A549 (cell line): Measurements from ENCODE around the gene IL2RA. TPM values are rescaled to one million over a fixed set of nuclear protein-coding genes. Genes with fewer than 3 reads are reported as not detected.

Source experiments
- ATAC-seq, 2 experiments: fragments of 200-7000 bp in 1 of 2; fragments of >200 bp in 1 of 2; cut with Nextera tagmentation in 1 of 2; cut with Tn5 transposase in 1 of 2; 3 replicates each; pipeline versions ENCODE4 v1.8.0 to v1.9.1; 2018 to 2020; ENCODE audit warnings: mild to moderate bottlenecking in 1 of 2, moderate library complexity in 1 of 2
- CTCF ChIA-PET: fragments of 300-600 bp; sonication (Branson Sonifier 250); formaldehyde crosslinking; extraction: SDS; loops from one replicate; lab custom pipeline; 2021; ENCODE audit warnings: antibody characterized with exemption, inconsistent platforms; lab: Yijun Ruan, JAX
- POLR2A ChIA-PET: fragments of 350-600 bp; formaldehyde crosslinking; extraction: SDS; loops from one replicate; lab custom pipeline; 2021; ENCODE audit warnings: antibody characterized with exemption, inconsistent platforms; lab: Yijun Ruan, JAX
- DNase-seq, 2 experiments: peaks; one replicate each; pipeline versions ENCODE4 v3.0.0 to v3.0.0-alpha.2; 2011 to 2016; ENCODE audit warnings: low read depth in 1 of 2, low spot score in 1 of 2
- FAIRE-seq: peaks from 2 replicates; lab custom pipeline; 2011; peaks lifted over from hg19 to GRCh38; lab: Jason Lieb, UNC
- H3K27ac ChIP-seq, 2 experiments: fragments of >200 bp; sonication (Bioruptor Twin); formaldehyde crosslinking; 3 replicates each; pipeline ENCODE4 v1.5.1; 2016 to 2017
- H3K4me1 ChIP-seq: fragments of >200 bp; sonication (Bioruptor Twin); formaldehyde crosslinking; 3 replicates; pipeline ENCODE4 v1.6.1; 2016
- H3K4me2 ChIP-seq: fragments of >200 bp; sonication (Bioruptor Twin); formaldehyde crosslinking; 3 replicates; pipeline ENCODE4 v1.6.1; 2016
- H3K4me3 ChIP-seq: fragments of >200 bp; sonication (Bioruptor Twin); formaldehyde crosslinking; 3 replicates; pipeline ENCODE4 v1.5.1; 2016
- H3K9me3 ChIP-seq: fragments of >200 bp; sonication (Bioruptor Twin); formaldehyde crosslinking; 3 replicates; pipeline ENCODE4 v1.6.1; 2016
- EHMT2 ChIP-seq: fragments of 200-600 bp; sonication (generic); IDR thresholded peaks from 2 replicates; pipeline ENCODE4 v1.6.1; 2016; ENCODE audit warnings: antibody characterized with exemption, low read depth, mild to moderate bottlenecking, moderate library complexity
- EP300 ChIP-seq, 2 experiments: fragments of >200 bp; sonication (Bioruptor Twin); formaldehyde crosslinking; IDR thresholded peaks; 2 replicates in 1 of 2; 3 replicates in 1 of 2; pipeline ENCODE4 v1.6.1; 2016 to 2017
- ESRRA ChIP-seq: fragments of 150-350 bp; IDR thresholded peaks from 2 replicates; pipeline ENCODE4 v1.6.1; 2014; ENCODE audit warnings: mild to moderate bottlenecking, low read length, borderline replicate concordance
- FOSL2 ChIP-seq, 2 experiments: fragments of 450-650 bp in 1 of 2; fragments of >200 bp in 1 of 2; sonication (Bioruptor Twin) in 1 of 2; formaldehyde crosslinking; IDR thresholded peaks; 2 replicates each; pipeline versions ENCODE4 v1.5.0 to v1.6.1; 2016 to 2020; ENCODE audit warnings: mild to moderate bottlenecking in 1 of 2, moderate library complexity in 1 of 2
- GATA3 ChIP-seq: IDR thresholded peaks from 2 replicates; pipeline ENCODE4 v1.6.1; 2012; ENCODE audit warnings: borderline replicate concordance
- HDAC2 ChIP-seq: fragments of 200-600 bp; sonication (generic); IDR thresholded peaks from 2 replicates; pipeline ENCODE4 v1.6.1; 2016
- KDM1A ChIP-seq: fragments of 200-600 bp; sonication (generic); IDR thresholded peaks from 2 replicates; pipeline ENCODE4 v1.6.1; 2016; ENCODE audit warnings: low read depth, mild to moderate bottlenecking
- MAFK ChIP-seq: fragments of 450-650 bp; IDR thresholded peaks from 2 replicates; pipeline ENCODE4 v1.6.1; 2014; ENCODE audit not compliant: partially characterized antibody
- MAZ ChIP-seq: fragments of 150-350 bp; IDR thresholded peaks from 2 replicates; pipeline ENCODE4 v1.6.1; 2014; ENCODE audit warnings: antibody characterized with exemption, low read depth, low read length, borderline replicate concordance
- NPAS2 ChIP-seq: fragments of 250-450 bp; sonication (Bioruptor Pico); IDR thresholded peaks from 2 replicates; pipeline ENCODE4 v1.8.0; 2022; ENCODE audit warnings: mild to moderate bottlenecking, moderate library complexity, borderline replicate concordance
- POLR2A ChIP-seq: IDR thresholded peaks from 2 replicates; pipeline ENCODE4 v1.6.1; 2012; ENCODE audit warnings: mild to moderate bottlenecking, low read length
- POLR2AphosphoS2 ChIP-seq: conservative IDR thresholded peaks from 2 replicates; pipeline ENCODE4 v1.6.1; 2012; ENCODE audit warnings: low read length, improper control_type of control experiment, inconsistent platforms
- ZFP36 ChIP-seq: fragments of 450-650 bp; IDR thresholded peaks from 2 replicates; pipeline ENCODE4 v1.6.1; 2014; ENCODE audit warnings: borderline replicate concordance; ENCODE audit not compliant: partially characterized antibody
- ZNF302 ChIP-seq: fragments of 250-450 bp; sonication (Bioruptor Pico); IDR thresholded peaks from 2 replicates; pipeline ENCODE4 v1.9.0; 2021; ENCODE audit warnings: inconsistent platforms, mild to moderate bottlenecking, moderate library complexity
- WGBS: methylation state at CpG from one replicate; pipeline ENCODE4 v1.1.6; 2017; ENCODE audit errors: missing lambda C conversion rate; 5-methylcytosine and 5-hydroxymethylcytosine counted together
- polyA plus RNA-seq, 4 experiments: library from polyadenylated mRNA; depleted of rRNA in 3 of 4; stranded (reverse); fragments of >200 nt; fragmentation: RNase III in 1 of 4; extraction: RNeasy Plus Mini Kit Qiagen cat#74134 plus additional on column Dnase treatment in 1 of 4; gene quantifications; 2 replicates in 3 of 4; 3 replicates in 1 of 4; pipeline ENCODE4 v1.2.3, GENCODE V29; 2011 to 2017
- TF ChIP-seq, protein P1 (sequence below): fragments of 150-350 bp; IDR thresholded peaks from 2 replicates; pipeline ENCODE4 v1.6.1; 2014; ENCODE audit warnings: low read depth, mild to moderate bottlenecking, low read length
- TF ChIP-seq, protein P2 (sequence below): fragments of 200-600 bp; sonication (generic); IDR thresholded peaks from 2 replicates; pipeline ENCODE4 v1.6.1; 2016; ENCODE audit warnings: antibody characterized with exemption, mild to moderate bottlenecking, moderate library complexity
- TF ChIP-seq, protein P3 (sequence below): fragments of >200 bp; sonication (Bioruptor Twin); formaldehyde crosslinking; IDR thresholded peaks from 3 replicates; pipeline ENCODE4 v1.6.1; 2016
- TF ChIP-seq, protein P4 (sequence below): fragments of 250-450 bp; sonication (Bioruptor Pico); IDR thresholded peaks from 2 replicates; pipeline ENCODE4 v1.5.0; 2021; ENCODE audit warnings: mild to moderate bottlenecking, moderate library complexity, borderline replicate concordance
- TF ChIP-seq, protein P5 (sequence below): fragments of >200 bp; sonication (Bioruptor Twin); formaldehyde crosslinking; IDR thresholded peaks from 3 replicates; pipeline ENCODE4 v1.5.1; 2016

Gene IL2RA
- polyA plus RNA-seq, 2 of the 4 experiments (the other 2 are of a cell fraction) = not detected

DNA sequence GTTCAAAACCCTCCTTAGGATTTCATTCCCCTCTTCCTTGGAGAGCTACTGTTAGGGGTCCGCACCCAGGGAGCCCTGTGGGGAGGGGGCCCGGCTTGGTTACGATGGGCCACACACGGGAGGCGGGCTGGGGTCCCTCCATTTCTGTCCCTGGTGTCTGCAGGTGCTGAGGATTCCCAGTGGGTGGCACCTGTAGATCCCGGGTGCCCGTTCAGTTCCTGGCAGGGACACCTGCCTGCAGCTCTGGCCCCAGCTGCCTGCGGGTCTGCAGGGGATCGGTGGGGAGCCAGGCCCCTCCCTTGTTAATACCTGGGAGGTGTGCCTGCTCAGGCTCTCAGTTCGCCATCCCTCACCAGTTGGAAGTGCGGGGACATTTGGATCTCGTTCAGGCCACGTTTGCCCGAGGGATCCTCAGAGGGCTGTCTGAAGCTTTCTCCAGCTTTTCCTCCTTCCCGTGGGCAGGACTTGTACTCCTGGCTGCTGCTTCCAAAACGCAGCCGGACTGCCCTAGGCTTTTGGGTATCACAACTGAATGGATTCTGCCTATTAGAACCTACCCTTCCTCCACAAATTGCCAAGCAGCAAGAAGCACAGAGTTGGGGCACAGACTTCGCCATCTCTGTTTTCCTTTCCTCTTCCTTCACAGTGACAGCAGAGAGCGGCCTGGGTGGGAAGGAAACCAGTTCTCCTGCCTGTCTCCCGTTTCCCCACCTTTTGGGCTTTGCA, 62.6 kb downstream of the IL2RA start:
- peak; percentile 59 to 60; a peak in 4 of 6 replicates for ATAC-seq
- peak overlapping the region; percentile 47 for H3K4me2 ChIP-seq

More for the DNA sequence above, 62.6 kb downstream of the IL2RA start:
- H3K4me1 ChIP-seq = no peaks in the 10 kb centered on the region
- no peak overlapping the region for H3K27ac ChIP-seq
- H3K4me3 ChIP-seq = no peak overlapping the region; the same call in 2 of the 3 replicates
- POLR2A ChIA-PET = no interaction called here
- no peak for TF ChIP-seq POLR2A
- no peak for TF ChIP-seq EP300 (IDR thresholded peaks at IDR 0.05)
- no peak for TF ChIP-seq KDM1A
- TF ChIP-seq, protein P1, sequence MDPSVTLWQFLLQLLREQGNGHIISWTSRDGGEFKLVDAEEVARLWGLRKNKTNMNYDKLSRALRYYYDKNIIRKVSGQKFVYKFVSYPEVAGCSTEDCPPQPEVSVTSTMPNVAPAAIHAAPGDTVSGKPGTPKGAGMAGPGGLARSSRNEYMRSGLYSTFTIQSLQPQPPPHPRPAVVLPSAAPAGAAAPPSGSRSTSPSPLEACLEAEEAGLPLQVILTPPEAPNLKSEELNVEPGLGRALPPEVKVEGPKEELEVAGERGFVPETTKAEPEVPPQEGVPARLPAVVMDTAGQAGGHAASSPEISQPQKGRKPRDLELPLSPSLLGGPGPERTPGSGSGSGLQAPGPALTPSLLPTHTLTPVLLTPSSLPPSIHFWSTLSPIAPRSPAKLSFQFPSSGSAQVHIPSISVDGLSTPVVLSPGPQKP = no peak
- TF ChIP-seq GATA3 = no peak
- no peak for TF ChIP-seq POLR2AphosphoS2
- TF ChIP-seq ZFP36 = no peak
- TF ChIP-seq MAZ = no peak
- TF ChIP-seq FOSL2 (IDR thresholded peaks at IDR 0.05) = no peak
- TF ChIP-seq FOSL2 (CRISPR knock-in tag; IDR thresholded peaks at IDR 0.05) = no peak
- TF ChIP-seq, protein P2, sequence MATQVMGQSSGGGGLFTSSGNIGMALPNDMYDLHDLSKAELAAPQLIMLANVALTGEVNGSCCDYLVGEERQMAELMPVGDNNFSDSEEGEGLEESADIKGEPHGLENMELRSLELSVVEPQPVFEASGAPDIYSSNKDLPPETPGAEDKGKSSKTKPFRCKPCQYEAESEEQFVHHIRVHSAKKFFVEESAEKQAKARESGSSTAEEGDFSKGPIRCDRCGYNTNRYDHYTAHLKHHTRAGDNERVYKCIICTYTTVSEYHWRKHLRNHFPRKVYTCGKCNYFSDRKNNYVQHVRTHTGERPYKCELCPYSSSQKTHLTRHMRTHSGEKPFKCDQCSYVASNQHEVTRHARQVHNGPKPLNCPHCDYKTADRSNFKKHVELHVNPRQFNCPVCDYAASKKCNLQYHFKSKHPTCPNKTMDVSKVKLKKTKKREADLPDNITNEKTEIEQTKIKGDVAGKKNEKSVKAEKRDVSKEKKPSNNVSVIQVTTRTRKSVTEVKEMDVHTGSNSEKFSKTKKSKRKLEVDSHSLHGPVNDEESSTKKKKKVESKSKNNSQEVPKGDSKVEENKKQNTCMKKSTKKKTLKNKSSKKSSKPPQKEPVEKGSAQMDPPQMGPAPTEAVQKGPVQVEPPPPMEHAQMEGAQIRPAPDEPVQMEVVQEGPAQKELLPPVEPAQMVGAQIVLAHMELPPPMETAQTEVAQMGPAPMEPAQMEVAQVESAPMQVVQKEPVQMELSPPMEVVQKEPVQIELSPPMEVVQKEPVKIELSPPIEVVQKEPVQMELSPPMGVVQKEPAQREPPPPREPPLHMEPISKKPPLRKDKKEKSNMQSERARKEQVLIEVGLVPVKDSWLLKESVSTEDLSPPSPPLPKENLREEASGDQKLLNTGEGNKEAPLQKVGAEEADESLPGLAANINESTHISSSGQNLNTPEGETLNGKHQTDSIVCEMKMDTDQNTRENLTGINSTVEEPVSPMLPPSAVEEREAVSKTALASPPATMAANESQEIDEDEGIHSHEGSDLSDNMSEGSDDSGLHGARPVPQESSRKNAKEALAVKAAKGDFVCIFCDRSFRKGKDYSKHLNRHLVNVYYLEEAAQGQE = no peak
- TF ChIP-seq ZNF302 = no peak
- TF ChIP-seq ESRRA = no peak
- TF ChIP-seq, protein P3, sequence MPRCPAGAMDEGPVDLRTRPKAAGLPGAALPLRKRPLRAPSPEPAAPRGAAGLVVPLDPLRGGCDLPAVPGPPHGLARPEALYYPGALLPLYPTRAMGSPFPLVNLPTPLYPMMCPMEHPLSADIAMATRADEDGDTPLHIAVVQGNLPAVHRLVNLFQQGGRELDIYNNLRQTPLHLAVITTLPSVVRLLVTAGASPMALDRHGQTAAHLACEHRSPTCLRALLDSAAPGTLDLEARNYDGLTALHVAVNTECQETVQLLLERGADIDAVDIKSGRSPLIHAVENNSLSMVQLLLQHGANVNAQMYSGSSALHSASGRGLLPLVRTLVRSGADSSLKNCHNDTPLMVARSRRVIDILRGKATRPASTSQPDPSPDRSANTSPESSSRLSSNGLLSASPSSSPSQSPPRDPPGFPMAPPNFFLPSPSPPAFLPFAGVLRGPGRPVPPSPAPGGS = no peak
- TF ChIP-seq, protein P4, sequence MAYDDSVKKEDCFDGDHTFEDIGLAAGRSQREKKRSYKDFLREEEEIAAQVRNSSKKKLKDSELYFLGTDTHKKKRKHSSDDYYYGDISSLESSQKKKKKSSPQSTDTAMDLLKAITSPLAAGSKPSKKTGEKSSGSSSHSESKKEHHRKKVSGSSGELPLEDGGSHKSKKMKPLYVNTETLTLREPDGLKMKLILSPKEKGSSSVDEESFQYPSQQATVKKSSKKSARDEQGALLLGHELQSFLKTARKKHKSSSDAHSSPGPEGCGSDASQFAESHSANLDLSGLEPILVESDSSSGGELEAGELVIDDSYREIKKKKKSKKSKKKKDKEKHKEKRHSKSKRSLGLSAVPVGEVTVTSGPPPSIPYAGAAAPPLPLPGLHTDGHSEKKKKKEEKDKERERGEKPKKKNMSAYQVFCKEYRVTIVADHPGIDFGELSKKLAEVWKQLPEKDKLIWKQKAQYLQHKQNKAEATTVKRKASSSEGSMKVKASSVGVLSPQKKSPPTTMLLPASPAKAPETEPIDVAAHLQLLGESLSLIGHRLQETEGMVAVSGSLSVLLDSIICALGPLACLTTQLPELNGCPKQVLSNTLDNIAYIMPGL (CRISPR knock-in tag) = no peak
- no peak for TF ChIP-seq NPAS2 (CRISPR knock-in tag)
- no peak for TF ChIP-seq HDAC2
- TF ChIP-seq EHMT2 = no peak
- no peak for TF ChIP-seq MAFK
- TF ChIP-seq, protein P5, sequence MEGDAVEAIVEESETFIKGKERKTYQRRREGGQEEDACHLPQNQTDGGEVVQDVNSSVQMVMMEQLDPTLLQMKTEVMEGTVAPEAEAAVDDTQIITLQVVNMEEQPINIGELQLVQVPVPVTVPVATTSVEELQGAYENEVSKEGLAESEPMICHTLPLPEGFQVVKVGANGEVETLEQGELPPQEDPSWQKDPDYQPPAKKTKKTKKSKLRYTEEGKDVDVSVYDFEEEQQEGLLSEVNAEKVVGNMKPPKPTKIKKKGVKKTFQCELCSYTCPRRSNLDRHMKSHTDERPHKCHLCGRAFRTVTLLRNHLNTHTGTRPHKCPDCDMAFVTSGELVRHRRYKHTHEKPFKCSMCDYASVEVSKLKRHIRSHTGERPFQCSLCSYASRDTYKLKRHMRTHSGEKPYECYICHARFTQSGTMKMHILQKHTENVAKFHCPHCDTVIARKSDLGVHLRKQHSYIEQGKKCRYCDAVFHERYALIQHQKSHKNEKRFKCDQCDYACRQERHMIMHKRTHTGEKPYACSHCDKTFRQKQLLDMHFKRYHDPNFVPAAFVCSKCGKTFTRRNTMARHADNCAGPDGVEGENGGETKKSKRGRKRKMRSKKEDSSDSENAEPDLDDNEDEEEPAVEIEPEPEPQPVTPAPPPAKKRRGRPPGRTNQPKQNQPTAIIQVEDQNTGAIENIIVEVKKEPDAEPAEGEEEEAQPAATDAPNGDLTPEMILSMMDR = no peak
- CTCF ChIA-PET = interaction anchor here (2.8 kb wide), 1 partner anchor 14 kb away, joined by 7 read pairs; no protein-coding TSS in a partner anchor
- DNase-seq (no peak), FAIRE-seq (no peak)
- peaks cover 5% of the 10 kb centered on the region; the same call in 1 of the 3 replicates for H3K9me3 ChIP-seq
- WGBS = 19% methylated on average over 20 of the region's 20 CpGs
